CD4-positive, alpha-beta T cell treated with Interferon alpha-2 for 1 hour (primary cell): Measurements from ENCODE around the gene TMEM151B.

Experiments used
- DNase-seq, 2 donors: peaks; one replicate each; pipeline ENCODE4 v3.0.0-alpha.2; 2020 to 2022

The TMEM151B gene

DNA sequence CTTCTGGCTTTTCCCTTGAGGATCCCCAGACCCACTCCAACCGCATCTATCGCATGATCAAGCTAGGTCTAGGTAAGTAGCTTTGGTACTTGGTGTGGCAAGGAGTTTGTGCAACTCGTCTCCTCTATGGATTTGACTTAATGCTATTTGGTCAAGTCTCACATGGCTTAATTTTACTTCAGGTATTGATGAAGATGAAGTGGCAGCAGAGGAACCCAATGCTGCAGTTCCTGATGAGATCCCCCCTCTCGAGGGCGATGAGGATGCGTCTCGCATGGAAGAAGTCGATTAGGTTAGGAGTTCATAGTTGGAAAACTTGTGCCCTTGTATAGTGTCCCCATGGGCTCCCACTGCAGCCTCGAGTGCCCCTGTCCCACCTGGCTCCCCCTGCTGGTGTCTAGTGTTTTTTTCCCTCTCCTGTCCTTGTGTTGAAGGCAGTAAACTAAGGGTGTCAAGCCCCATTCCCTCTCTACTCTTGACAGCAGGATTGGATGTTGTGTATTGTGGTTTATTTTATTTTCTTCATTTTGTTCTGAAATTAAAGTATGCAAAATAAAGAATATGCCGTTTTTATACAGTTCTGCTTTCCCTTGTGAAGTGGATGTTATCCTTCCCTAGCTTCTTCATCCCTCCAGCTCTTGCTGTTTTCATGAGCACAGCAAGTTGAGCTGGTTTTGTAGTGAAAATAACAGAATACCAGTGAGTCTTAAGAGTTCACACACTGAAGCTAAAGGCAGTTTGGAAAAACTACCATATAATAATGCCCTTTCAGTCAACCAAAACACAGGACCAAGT, 16.7 kb upstream of the TMEM151B start:
- peak; percentile 63 to 75 for DNase-seq

DNA sequence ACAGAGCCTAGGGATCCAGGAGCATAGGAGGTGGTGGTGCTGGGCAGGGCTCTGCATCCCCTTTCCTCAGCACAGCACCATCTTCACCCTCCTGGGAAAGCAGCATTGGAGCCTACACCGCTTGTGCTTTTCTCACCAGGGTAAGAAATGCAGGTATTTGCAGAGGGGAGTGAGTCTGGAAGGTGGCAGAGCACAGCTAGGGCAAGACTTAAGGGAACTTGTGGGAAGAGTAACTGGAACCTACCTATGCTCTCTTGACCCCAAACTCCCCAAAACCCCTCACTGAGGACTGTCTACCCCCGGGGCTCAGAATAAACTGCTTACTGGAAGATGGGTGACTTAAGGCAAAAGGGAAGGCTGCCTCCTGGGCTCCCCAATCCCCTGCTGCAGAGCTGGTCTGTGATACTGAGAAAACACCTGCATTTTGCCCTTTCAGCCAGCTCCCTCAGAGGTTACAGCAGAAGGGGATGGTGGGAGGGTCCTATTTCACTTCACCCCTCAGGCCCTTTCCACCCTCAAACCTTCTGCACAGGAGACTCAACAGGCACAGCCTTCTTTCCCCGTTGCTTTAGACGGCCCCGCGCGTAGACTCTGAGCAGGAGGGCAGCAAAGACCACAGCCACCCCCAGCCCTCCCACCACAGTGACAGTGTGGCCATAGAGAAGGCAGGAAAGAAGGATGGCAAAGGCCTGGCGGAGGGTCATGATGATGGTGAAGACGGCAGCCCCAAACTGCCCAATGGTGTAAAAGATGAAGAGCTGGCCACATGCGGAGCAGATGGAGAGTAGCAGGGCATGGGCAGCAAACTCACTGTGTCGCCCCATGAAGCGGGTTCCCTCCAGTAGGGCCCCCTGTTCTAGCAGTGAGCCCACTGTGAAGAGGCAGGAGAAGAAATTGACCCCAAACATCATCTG, 15.8 kb upstream of the TMEM151B start:
- no peak for DNase-seq

DNA sequence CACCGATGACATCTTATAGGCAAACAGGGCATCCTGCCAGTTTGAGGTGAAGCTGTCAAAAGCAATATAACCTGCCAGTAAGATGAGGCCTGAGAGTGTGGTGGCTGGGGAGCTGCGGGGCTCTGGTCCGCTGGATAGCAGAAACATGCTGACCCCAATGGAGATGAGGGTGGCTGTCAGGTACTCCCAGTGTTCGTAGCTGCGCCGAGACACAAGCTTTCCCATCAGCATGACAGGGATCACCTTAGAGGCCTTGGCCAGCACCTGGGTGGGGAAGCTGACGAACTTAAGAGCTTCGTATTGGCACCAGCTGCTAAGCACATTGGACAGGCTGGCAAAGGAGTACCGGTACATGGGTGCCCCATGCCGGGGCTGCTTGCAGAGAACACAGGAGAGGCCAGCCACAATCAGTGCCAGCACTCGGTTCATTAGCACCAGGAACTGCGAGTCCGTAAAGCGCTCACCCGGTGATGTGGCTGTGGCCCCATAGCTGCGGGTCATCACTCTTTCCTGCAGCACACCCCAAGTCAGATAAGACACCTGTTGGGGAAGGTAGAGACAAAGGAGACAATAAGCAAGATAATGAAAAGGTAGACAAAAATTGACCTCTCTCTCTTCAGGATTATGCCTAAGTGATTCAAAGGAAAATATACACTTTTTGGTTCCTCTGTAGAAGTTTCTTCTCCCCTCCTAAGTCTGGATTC, 15.0 kb upstream of the TMEM151B start:
- no peak for DNase-seq

DNA sequence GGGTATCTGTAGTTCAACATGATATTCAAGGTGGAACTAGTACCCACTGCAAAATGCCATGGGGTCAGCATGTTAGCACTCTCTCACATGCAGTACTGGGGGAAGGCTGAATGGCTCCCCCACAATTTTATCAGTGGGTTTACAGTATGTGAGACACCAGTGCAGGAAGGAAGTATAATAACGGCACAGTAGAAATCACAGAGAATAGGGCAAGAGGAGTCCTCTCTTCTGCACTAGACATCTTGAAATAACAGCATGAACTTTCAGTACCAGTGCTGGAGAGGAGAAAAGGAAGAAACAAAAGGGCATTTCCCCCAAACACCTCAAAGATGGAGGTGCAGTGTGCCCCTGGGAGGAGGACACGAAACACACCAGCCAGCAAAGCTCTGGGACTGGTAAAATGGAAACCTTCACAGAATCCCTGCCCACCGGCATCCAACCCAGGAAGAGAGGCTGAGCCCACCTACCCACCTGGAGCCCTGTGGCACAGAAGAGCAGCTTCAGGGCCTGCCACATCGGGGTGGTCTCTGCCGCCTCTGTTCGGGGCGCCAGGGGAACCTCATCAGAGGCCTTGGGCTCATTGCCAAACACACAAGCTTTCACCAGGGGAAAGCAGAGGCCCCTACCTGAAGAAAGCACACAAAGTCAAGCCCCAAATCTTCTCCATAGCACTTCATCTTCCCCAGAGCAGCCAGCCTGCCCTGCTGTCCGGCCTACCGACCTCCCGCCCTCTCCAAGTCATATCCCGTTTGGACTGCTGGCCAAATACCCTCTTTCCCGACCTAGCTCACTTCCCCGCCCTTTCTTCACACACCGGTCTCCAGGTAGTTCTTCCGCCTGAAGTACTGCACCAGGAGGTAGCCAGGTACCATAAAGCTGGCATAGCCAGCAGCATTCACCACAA, 14.1 kb upstream of the TMEM151B start:
- no peak for DNase-seq

DNA sequence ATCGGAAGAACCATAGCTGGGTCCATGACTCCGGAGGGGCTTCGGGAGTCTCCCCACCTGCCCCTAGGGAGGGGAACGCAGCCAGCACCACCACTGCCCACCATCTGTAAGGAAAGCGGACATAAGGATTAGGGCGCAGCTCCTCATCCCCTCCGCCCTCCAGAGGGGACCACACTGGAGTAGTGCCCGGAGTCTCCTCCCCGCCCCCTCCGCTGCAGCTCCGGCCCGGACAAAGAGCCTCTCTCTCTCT, 13.6 kb upstream of the TMEM151B start:
- DNase-seq, result no peak

DNA sequence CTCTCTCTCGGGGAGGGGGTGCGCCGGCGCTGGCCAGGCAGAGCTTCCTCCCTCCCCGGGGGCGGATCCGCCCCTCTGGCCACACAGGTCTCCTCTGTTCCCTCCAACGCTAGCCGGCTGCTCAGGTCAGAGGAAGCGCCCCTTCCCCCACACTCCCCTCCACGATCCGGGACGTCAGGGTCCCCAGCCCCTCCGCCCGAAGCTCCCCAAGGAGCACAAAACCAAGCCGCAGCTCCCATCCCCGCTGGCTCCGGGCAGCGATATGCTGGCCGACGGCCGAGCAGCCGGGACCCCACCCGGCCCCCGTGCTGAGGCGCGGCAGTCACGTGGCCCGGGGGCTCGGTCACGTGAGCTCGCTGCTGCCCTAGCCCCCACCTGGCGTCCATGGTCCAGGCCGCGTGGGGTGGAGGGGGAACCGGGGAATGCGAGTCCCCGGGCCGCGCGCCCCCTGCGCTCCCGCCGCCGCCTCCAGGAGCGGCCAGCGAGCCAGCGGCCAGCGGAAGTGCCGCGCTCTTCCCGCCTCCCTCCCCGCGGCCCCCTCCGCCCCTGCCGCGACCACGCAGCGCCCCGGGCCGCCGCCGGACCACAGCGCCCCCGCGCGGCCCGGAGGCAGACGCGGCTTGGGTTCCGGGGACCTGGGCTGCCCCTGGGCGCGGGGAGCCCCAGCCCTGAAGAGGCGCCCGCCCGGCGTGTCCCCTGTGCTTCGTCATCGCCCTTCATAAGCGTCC, 13.1 kb upstream of the TMEM151B start, which contains the start of gene SLC35B2:
SLC35B2 (minus strand) TSS at position 504 of the 728 bp plus-strand sequence; CDS start at position 386, 118 bp downstream.
- peak; percentile 73 to 84 for DNase-seq

DNA sequence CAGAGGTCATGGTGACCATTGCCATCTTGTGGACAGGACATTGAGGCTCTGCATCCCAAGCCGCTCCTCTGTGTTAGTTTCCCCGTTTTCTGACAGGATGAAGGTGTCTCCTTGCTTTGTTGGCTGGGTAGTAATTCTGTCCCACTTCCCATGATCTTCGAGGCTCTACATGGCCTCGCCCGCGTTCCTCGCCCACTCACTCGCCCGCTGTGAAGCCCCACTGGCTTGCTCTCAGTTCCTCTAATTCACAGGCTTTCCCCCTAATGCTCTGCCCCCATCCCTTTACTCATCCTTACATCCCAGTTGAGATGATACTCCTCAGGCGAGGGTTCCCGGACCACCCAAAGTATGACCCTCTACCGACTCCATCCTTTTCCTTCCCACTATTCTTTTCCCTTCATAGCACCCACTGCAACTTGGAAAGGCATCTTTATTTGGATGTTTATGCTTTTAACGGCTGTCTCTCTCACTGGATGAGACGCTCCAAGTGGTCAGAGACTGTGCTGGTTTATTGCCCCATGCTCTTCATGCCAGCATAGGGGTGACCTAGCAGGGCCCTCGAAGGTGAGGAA, 12.4 kb upstream of the TMEM151B start:
- DNase-seq, result no peak

DNA sequence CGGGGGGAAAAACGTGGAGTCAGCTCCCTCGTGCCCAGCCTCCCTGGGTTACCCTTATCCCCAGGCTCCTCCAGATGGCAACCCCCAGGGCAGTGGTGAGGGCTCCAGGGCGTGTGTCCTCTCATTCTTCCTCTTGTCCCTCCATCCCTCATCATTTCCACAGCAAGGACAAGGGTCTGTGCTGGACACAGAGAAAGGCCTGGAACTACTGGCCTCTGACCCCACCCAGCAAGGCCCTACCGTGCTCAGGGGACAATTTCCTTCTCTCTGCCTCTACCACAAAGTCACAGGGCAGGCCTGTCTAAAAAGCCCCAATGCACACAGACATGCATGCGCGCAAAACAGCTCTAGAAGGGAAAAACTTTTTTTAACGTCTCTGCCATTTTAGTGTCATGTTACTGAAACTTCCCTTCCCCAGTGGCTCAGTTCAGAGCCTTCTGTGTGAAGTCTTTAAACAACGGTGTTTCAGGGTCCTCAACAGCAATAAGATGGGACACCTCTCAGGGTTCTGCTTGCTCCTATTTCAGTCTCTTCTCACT, 11.9 kb upstream of the TMEM151B start:
- no peak for DNase-seq

DNA sequence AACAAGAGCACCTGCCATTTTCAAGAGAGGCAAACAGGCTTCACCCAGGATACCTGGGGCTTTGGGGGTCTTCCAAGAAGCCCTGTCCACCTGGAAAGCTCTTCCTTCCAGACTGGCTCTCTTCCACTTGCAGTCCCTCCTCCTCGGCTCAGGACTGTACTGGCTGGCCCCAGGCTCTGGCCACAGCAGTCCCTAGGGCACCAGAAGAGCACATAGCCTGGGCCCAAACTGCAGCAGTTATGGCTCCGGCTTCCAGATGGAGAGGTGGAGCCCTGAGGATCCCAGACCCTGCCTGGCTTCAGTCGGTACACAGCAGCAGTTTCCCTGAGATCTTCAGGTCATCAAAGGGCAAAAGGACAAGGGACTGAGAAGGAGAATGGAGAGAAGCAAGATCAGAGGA, 11.3 kb upstream of the TMEM151B start:
- no peak for DNase-seq

DNA sequence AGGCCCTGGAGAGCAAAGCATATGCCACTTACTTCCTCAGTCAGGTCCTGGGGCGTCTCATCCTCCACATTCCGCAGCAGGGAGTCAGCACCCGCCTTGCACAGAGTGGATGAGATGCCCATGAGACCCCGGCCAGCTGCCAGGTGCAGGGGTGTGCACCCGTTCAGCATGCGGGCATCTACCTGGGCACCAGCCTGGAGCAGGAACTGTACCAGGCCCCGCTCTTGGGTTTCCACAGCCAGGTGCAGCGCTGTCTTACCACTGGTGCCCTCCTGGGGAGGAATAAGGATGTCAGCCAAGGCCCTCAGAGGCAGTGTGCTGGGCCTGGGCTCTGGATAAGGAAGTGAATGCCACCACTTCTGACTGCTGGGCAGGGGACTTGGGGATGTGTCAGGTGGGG, 10.2 kb upstream of the TMEM151B start:
- no peak for DNase-seq

DNA sequence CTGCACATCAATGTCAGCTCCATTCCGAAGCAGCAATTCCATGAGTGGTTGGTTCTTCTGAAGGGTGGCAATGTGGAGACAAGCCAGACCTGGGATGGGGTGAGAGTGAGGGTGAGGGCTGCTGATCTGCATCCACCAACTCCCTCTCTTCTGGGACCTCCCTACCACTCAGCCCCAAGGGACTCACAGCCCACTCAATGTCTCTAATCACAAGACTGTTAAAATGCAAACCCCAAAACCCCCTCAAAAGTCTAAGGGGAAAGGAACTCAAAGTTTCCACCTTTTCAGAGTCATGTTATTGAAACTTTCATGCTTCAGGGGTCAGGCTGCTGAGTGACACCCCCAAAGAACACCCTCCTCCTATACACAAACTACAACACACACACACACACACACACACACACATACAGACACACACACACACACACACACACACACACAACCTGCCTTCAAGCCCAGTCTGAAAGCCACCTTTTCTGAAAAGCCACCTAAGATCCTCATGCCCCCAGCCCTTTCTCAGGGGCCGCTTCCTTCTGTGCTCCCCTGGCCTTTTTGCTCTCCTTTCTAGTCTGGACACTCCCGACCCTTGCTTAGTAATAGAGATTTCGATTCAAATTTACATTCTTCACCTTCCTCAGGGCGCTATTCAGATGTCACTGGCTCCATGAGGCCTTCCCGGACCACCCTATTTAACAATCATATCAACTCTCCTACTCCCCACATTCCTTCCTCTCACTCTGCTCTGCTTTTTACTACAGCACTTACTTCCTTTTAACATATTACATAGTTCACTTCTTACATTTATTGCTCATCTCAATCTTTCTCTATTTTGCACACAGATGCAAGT, 9.6 kb upstream of the TMEM151B start:
- no peak for DNase-seq

DNA sequence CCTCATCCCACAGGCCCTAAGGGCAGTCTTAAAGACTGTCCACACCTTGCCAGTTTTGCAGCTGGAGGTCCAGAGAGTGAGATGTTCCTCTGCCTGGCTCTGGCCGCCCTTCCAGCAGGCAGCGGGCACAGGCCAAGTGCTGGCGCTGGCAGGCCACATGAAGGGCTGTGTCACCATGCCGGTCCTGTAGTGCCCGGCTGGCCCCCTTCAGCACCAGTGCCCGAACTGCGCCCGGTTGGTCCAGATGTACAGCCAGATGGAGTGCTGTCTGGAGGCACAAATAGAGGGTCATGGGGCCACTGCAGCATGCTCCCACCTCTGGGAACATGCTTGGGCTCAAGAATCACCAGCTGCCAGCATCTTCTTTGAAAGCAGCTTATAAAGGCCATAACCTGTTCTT, 8.7 kb upstream of the TMEM151B start:
- no peak for DNase-seq

DNA sequence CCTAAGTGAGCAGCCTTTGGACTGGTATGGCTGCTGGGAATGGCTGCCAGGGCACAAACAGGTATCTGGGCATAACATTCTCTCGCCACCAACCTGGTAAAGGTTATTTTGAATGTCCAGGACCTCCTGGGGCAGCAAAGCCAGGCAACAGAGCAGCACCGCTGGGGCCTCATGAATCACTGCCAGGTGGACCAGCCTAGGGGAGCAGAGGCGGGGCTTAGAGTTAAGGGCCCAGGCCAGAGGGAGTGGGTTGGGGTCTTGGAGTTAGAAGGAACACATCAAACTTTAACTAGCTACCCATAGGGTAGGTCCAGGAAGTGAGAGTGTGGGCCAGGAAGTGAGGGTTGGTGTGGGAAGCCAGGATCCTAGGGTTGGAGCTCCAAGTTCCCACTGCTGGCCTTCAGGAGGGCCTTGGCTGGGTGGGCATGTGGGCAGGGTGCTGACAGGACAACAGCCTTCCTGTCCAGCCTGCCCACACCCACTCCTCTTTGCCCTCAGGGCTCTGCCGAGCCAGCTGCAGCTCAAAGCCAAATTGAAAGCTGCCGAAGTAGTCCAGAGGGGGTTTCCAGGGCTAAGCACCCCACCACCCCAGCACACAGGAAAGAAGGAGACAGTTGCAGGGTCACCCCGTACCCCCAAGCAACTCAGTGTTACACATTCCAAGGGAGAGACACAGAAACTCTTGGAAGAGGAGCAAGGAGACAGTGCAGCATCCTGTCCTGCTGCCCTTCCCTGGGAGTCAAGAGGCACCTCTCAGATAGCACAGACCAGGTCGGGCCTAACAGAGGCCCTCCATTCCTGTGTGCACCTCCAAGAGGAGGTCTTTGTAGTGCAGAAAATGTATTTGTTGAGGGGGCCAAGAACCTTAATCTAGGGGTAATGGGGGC, 7.5 kb upstream of the TMEM151B start:
- DNase-seq, result peak; percentile 29 to 51

DNA sequence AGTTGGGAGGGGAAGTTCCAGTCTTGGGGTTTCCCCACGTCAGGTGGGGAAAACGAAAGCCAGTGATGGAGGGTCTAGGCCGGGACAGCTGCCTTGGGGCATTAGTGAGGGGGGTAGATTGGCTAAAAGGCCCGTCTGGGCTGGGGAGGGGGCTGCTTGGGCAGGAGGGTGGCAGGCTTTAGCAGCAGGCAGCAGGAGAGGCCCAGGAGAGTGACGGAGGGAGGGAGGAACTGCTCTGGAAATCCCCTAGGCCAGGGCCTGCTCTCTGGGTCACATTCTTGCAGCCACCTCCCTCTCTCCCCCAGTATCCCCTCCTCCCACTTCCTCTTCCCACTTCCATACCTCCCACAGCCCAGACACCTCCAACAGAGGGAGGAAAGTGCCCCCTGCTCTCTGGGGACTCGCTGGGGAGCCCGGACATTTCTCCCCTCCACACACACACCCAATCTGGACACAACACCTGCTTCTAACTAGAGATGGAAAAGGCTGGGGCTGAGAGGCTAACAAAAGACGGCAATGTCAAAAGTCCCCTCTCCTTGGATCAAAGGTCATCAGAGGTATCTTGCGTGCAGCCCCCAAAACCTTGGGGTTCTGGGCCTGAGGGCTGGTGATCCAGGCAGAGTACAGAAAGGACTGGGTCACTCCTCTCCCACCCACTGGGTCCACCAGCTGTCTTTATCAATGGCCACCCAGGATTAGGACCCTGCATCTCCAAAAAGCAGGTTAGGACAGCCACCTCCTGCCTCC, 6.7 kb upstream of the TMEM151B start:
- DNase-seq, result peak; percentile 72 to 82

DNA sequence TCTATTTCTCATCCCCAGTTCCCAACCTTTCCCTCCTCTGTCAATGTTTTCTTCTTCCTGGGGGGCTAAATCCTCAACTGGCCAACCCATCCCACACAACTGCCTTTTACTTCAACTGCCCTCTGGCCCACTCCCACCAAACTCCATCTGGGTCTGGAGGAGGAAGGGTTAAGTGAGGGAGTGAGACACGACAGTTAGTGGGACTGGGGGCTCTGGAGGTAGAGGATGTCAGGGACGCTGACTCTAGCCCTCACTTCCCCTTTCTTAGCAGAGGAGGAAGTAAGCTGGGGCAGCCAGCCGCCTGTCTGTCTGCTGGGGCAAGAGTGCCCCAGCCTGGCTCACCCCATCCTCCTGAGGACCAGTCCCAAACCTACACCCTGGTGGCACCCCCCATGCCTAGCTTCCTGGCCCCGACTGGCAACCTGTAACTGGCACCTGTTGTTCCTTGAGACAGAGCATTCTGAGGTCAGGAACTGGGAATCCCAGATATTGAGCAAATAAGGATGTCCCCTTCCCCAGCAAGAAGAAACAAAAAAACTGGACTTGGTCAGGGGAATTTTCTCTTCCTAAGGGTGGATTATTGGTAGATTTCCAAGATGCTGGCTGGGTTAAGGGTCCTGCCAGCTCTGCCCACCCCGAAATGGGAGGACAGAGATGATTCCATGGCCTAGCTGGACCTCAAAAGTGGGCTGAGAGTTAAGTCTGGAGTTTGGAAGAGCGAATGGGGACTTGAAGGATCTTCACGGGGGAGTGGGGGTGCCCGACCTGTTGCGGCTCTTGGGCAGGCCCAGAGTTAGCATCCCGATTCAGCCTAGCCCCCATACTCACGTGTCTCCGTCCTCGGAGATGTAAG, 5.9 kb upstream of the TMEM151B start:
- DNase-seq, result peak; percentile 62 to 80

DNA sequence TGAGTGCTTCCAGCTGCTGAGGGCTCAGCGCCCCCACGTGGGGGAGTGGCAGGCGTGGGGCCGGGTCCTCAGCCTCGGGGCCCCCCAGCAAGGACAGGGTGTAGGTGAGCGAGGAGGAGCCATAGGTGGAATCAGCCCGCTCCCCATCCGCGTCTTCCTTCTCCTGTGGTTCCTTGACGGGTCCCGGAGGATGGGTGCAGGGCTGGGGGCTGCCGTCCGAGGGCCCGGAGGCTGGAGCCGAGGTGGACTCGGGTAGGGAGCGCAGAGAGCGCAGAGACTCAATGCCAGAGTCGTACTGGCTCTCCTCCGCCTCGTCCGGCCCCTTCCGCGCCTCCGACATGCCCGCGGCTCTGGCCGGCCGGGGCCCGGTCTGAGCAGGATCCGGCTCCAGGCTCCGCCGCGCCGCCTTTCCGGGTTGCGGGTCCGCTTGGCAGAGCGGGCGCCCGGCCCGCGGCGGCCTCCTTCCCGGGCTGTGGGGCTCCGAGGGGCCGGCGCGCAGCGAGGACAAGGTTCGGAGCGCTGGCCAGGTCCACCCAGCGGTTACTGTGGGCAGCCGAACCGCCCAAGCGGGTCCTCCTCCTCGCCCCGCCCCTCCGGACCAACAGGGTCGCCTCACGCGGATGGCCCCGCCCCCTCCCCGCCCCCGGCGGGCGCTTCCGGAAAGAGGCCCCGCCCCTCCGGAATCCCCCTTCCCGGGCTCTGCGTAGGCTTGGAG, 5.1 kb upstream of the TMEM151B start, which contains the start of gene NFKBIE:
NFKBIE (minus strand) TSS at position 545 of the 715 bp plus-strand sequence; CDS start at position 340, 205 bp downstream.
- peak; percentile 97 for DNase-seq
